ENCODE data around the gene SNRNP40. TPM values are rescaled to one million over a fixed set of nuclear protein-coding genes. Genes with fewer than 3 reads are reported as not detected.

The SNRNP40 gene
- polyA plus RNA-seq, 3 donors: 25.6 to 56.4 (median 50.9) TPM

- intact Hi-C loops (cut with micrococcal nuclease): no loop called here
- H3K36me3 ChIP-seq (replicated peaks in 1 of 2; ENCODE audit: control insufficient read depth in 1 of 2, insufficient read depth in 2 of 2, low read length in 2 of 2): no peaks in the 10 kb centered on the region
- peaks cover 38 to 53% (median 43%) of the 10 kb centered on the region in 3 donors for H3K27me3 Mint-ChIP-seq (ENCODE audit: low read depth in 3 of 3)
- H2AFZ ChIP-seq (ENCODE audit: insufficient read depth, low read depth, low read length, poor library complexity, severe bottlenecking): no peak overlapping the region
- H3K79me2 ChIP-seq (ENCODE audit: insufficient read depth, low read length): no peaks in the 10 kb centered on the region
- H3K9ac ChIP-seq (ENCODE audit: insufficient read depth, low read length, poor library complexity, severe bottlenecking): no peak overlapping the region
- H4K20me1 ChIP-seq (ENCODE audit: insufficient read depth, low read length): no peaks in the 10 kb centered on the region
- H3K4me1 ChIP-seq (ENCODE audit: control insufficient read depth in 1 of 2, insufficient read depth in 2 of 2, low read length in 2 of 2): peaks cover 0 to 3% of the 10 kb centered on the region in 2 donors
- H3K27me3 ChIP-seq (ENCODE audit: control insufficient read depth in 2 of 2, insufficient read depth in 2 of 2, low read length in 2 of 2): peaks cover 28 to 44% of the 10 kb centered on the region in 2 donors
- no CpG with 5 or more reads among the region's 4 CpGs for WGBS (ENCODE audit: insufficient coverage)
- DNase-seq: no peak
- no peak overlapping the region for H3K27ac Mint-ChIP-seq
- H3K4me3 Mint-ChIP-seq: no peak overlapping the region
- no peak overlapping the region for H3K27ac ChIP-seq (ENCODE audit: low read depth in 1 of 2, low read length in 2 of 2)
- H3K9me3 Mint-ChIP-seq: peaks cover 0 to 11% (median 5%) of the 10 kb centered on the region in 7 donors
- peaks cover 0 to 8% of the 10 kb centered on the region in 2 donors for H3K9me3 ChIP-seq (replicated peaks in 1 of 2; ENCODE audit: control insufficient read depth in 1 of 2, insufficient read depth in 1 of 2, low read length in 2 of 2)
- H3K36me3 Mint-ChIP-seq: peaks cover 0 to 4% of the 10 kb centered on the region in 2 donors
- no peak overlapping the region for H3K4me2 ChIP-seq (replicated peaks; ENCODE audit: extremely low read depth, low read length, poor library complexity, severe bottlenecking)
- TF ChIP-seq, protein P1, sequence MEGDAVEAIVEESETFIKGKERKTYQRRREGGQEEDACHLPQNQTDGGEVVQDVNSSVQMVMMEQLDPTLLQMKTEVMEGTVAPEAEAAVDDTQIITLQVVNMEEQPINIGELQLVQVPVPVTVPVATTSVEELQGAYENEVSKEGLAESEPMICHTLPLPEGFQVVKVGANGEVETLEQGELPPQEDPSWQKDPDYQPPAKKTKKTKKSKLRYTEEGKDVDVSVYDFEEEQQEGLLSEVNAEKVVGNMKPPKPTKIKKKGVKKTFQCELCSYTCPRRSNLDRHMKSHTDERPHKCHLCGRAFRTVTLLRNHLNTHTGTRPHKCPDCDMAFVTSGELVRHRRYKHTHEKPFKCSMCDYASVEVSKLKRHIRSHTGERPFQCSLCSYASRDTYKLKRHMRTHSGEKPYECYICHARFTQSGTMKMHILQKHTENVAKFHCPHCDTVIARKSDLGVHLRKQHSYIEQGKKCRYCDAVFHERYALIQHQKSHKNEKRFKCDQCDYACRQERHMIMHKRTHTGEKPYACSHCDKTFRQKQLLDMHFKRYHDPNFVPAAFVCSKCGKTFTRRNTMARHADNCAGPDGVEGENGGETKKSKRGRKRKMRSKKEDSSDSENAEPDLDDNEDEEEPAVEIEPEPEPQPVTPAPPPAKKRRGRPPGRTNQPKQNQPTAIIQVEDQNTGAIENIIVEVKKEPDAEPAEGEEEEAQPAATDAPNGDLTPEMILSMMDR (IDR thresholded peaks at IDR 0.05): no peak
- no peak overlapping the region for H3K4me3 ChIP-seq (replicated peaks in 1 of 3; ENCODE audit: low read depth in 2 of 3, low read length in 3 of 3)
- peaks cover 6% of the 10 kb centered on the region for H3K4me1 Mint-ChIP-seq
Measured at GRCh38 chr1:31234870-31235269, 61.7 kb downstream of the SNRNP40 start.

GRCh38 chr1:31234123-31234708 lies 62.4 kb downstream of the SNRNP40 start:
- Histone ChIP-seq H3K4me1 (ENCODE audit: control insufficient read depth in 1 of 2, insufficient read depth in 2 of 2, low read length in 2 of 2) (no peaks in the 10 kb centered on the region), H3K27me3 (ENCODE audit: control insufficient read depth in 2 of 2, insufficient read depth in 2 of 2, low read length in 2 of 2) (peaks cover 28 to 43% of the 10 kb centered on the region in 2 donors), H3K4me2 (replicated peaks; ENCODE audit: extremely low read depth, low read length, poor library complexity, severe bottlenecking) (no peak overlapping the region), H4K20me1 (ENCODE audit: insufficient read depth, low read length) (no peaks in the 10 kb centered on the region), H3K9ac (ENCODE audit: insufficient read depth, low read length, poor library complexity, severe bottlenecking) (no peak overlapping the region), H3K9me3 (replicated peaks in 1 of 2; ENCODE audit: control insufficient read depth in 1 of 2, insufficient read depth in 1 of 2, low read length in 2 of 2) (peaks cover 0 to 8% of the 10 kb centered on the region in 2 donors), H3K4me3 (replicated peaks in 1 of 3; ENCODE audit: low read depth in 2 of 3, low read length in 3 of 3) (no peak overlapping the region), H2AFZ (ENCODE audit: insufficient read depth, low read depth, low read length, poor library complexity, severe bottlenecking) (no peak overlapping the region), H3K79me2 (ENCODE audit: insufficient read depth, low read length) (no peaks in the 10 kb centered on the region), H3K36me3 (replicated peaks in 1 of 2; ENCODE audit: control insufficient read depth in 1 of 2, insufficient read depth in 2 of 2, low read length in 2 of 2) (no peaks in the 10 kb centered on the region), H3K27ac (ENCODE audit: low read depth in 1 of 2, low read length in 2 of 2) (no peak overlapping the region)
- H3K27ac Mint-ChIP-seq: no peak overlapping the region
- H3K27me3 Mint-ChIP-seq (ENCODE audit: low read depth in 3 of 3): peaks cover 39 to 48% (median 40%) of the 10 kb centered on the region in 3 donors
- peaks cover 0 to 4% of the 10 kb centered on the region in 2 donors for H3K36me3 Mint-ChIP-seq
- 45% methylated on average over 6 of the region's 12 CpGs for WGBS (ENCODE audit: insufficient coverage)
- intact Hi-C loops (cut with micrococcal nuclease): no loop called here
- no peak overlapping the region for H3K4me3 Mint-ChIP-seq
- TF ChIP-seq, protein P1 (IDR thresholded peaks at IDR 0.05): no peak
- no peak for DNase-seq
- peaks cover 0 to 11% (median 5%) of the 10 kb centered on the region in 7 donors for H3K9me3 Mint-ChIP-seq
- H3K4me1 Mint-ChIP-seq: peaks cover 6% of the 10 kb centered on the region
